Measurements from ENCODE around the gene XPC. TPM values are rescaled to one million over a fixed set of nuclear protein-coding genes. Genes with fewer than 3 reads are reported as not detected.

XPC gene
- total and polyA plus RNA-seq, 4 experiments from 2014 or later, result 32.9 to 108 (median 81.0) TPM

GRCh38 chr3:14096742-14097141 is 81.7 kb downstream of the XPC start:
- peaks cover 17 to 19% of the 10 kb centered on the region in 2 donors for H3K27me3 Mint-ChIP-seq
- H3K36me3 Mint-ChIP-seq, result peaks cover 2 to 5% of the 10 kb centered on the region in 2 donors
- CTCF ChIA-PET (ENCODE audit: partially characterized antibody), result no interaction called here
- H3K4me1 Mint-ChIP-seq, result no peaks in the 10 kb centered on the region
- H3K27ac Mint-ChIP-seq, result no peak overlapping the region
- H3K4me1 ChIP-seq (ENCODE audit: insufficient read depth, low read length), result no peaks in the 10 kb centered on the region
- H3K27ac ChIP-seq (ENCODE audit: low read depth, low read length), result no peak overlapping the region
- H3K36me3 ChIP-seq (ENCODE audit: insufficient read depth, low read length), result no peaks in the 10 kb centered on the region
- no peaks in the 10 kb centered on the region for H3K9me3 ChIP-seq (ENCODE audit: control insufficient read depth in 1 of 2, low read length in 2 of 2)
- H3K9me3 Mint-ChIP-seq, result peaks cover 0 to 15% (median 7%) of the 10 kb centered on the region in 8 donors
- POLR2A ChIA-PET (ENCODE audit: partially characterized antibody), result no interaction called here
- intact Hi-C loops (cut with micrococcal nuclease), result no loop called here
- no peaks in the 10 kb centered on the region for H3K27me3 ChIP-seq (ENCODE audit: insufficient read depth, low read length)
- no peak overlapping the region for H3K4me3 ChIP-seq (ENCODE audit: low read length in 2 of 2)
- DNase-seq, result no peak
- H3K4me3 Mint-ChIP-seq, result no peak overlapping the region

Other genes starting within 250 kb of the XPC start
- 1 to 10 TPM; 7.5 to 9.3 TPM for gene CHCHD4, start 53.7 kb downstream of the XPC start, total RNA-seq
- gene CHCHD4, start 53.7 kb downstream of the XPC start, polyA plus RNA-seq, result 10 to 100 TPM; 17.4 to 17.5 TPM
- 10 to 100 TPM; 69.3 to 69.7 TPM for gene TMEM43, start 53.5 kb downstream of the XPC start, total RNA-seq
- 100 to 1,000 TPM in 1 of 2 donors, 10 to 100 TPM in 1; 83.8 to 143 TPM for gene TMEM43, start 53.5 kb downstream of the XPC start, polyA plus RNA-seq
- gene LSM3, start 216 bp upstream of the XPC start, total RNA-seq, result 1 to 10 TPM; 7.2 to 8.2 TPM
- 10 to 100 TPM; 22.1 to 30.7 TPM for gene LSM3, start 216 bp upstream of the XPC start, polyA plus RNA-seq
- 10 to 100 TPM; 50.6 to 51.8 TPM for gene SLC6A6, start 224.0 kb upstream of the XPC start, total RNA-seq
- 1 to 10 TPM; 3.8 to 8.8 TPM for gene SLC6A6, start 224.0 kb upstream of the XPC start, polyA plus RNA-seq

Data from CD4-positive, alpha-beta memory T cell (primary cell).